Karpas-422 (cell line): ENCODE results near the gene ITPR2. TPM values are rescaled to one million over a fixed set of nuclear protein-coding genes. Genes with fewer than 3 reads are reported as not detected.

Experiments used
- DNase-seq: peaks from one replicate; pipeline ENCODE4 v3.0.0-alpha.2; 2015
- H2AFZ ChIP-seq: fragments of 200-600 bp; sonication (generic); 2 replicates; pipeline ENCODE4 v1.6.1; 2014; ENCODE audit warnings: antibody characterized with exemption, low read length, mixed read lengths
- H3K27ac ChIP-seq: fragments of 200-600 bp; sonication (generic); 2 replicates; pipeline ENCODE4 v1.5.1; 2014; ENCODE audit warnings: mild to moderate bottlenecking, low read length, moderate library complexity
- H3K27me3 ChIP-seq: fragments of 200-600 bp; sonication (generic); 2 replicates; pipeline ENCODE4 v1.6.1; 2014; ENCODE audit warnings: low read length, mixed read lengths
- H3K36me3 ChIP-seq: fragments of 200-600 bp; sonication (generic); 2 replicates; pipeline ENCODE4 v1.6.1; 2014; ENCODE audit warnings: low read length, mixed read lengths; ENCODE audit not compliant: insufficient read depth
- H3K4me1 ChIP-seq: fragments of 200-600 bp; sonication (generic); 2 replicates; pipeline ENCODE4 v1.6.1; 2014; ENCODE audit warnings: mild to moderate bottlenecking, low read length, mixed read lengths
- H3K4me2 ChIP-seq: fragments of 200-600 bp; sonication (generic); 2 replicates; pipeline ENCODE4 v1.6.1; 2014; ENCODE audit warnings: low read length, low read depth, mild to moderate bottlenecking; ENCODE audit not compliant: poor library complexity, severe bottlenecking
- H3K4me3 ChIP-seq: fragments of 200-600 bp; sonication (generic); 2 replicates; pipeline ENCODE4 v1.5.1; 2014; ENCODE audit warnings: mild to moderate bottlenecking, antibody characterized with exemption, low read length, mixed read lengths
- H3K79me2 ChIP-seq: fragments of 200-600 bp; sonication (generic); 2 replicates; pipeline ENCODE4 v1.6.1; 2014; ENCODE audit warnings: mild to moderate bottlenecking, low read length, mixed read lengths
- H3K9ac ChIP-seq: fragments of 200-600 bp; sonication (generic); 2 replicates; pipeline ENCODE4 v1.6.0; 2014; ENCODE audit warnings: low read length
- H3K9me2 ChIP-seq: fragments of 200-600 bp; sonication (generic), shearing (Covaris generic); replicated peaks from 2 replicates; pipeline ENCODE4 v1.6.0; 2014; ENCODE audit warnings: mild to moderate bottlenecking, low read length, moderate library complexity; ENCODE audit not compliant: insufficient read depth
- H3K9me3 ChIP-seq: fragments of 300-700, 200-600 bp; sonication (generic); 2 replicates; pipeline ENCODE4 v1.6.1; 2014; ENCODE audit warnings: low read length, mixed read lengths
- H4K20me1 ChIP-seq: fragments of 200-600 bp; sonication (generic); 2 replicates; pipeline ENCODE4 v1.6.1; 2014; ENCODE audit warnings: mild to moderate bottlenecking, antibody characterized with exemption, low read length, low read depth; ENCODE audit not compliant: insufficient read depth
- total RNA-seq: library from RNA; depleted of rRNA; stranded (reverse); fragments of >200 nt; shearing (Covaris generic); gene quantifications from 2 replicates; pipeline ENCODE4 v1.2.3, GENCODE V29; 2014; ENCODE audit warnings: low replicate concordance

The ITPR2 gene
- total RNA-seq, 1 experiment from 2014 or later: 128 TPM

DNA sequence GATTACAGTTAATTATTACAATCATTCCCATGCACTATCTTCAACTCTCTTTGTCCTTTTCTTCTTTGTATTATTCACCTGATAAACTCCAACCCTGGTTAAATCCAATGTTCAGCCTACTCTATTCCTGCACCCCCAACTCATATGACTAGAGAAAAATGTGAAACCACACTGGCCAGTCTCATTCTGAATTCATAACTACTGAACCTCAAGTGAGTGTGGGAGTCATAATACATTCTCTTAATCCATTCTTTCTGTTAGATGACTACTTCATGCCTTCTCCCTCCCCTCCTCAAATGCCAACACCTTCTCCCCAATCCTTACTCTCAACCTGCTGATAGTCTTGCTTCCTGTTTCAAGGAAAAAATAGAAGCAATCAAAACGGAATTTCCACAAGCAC, 22.3 kb upstream of the ITPR2 start:
- H3K79me2 ChIP-seq: no peaks in the 10 kb centered on the region

GRCh38 chr12:26854031-26854390, 21.0 kb upstream of the ITPR2 start:
- H3K27me3 ChIP-seq: no peaks in the 10 kb centered on the region
- peak overlapping the region; percentile 38 for H3K4me2 ChIP-seq
- H3K79me2 ChIP-seq: no peaks in the 10 kb centered on the region
- DNase-seq: no peak
- H2AFZ ChIP-seq: peak overlapping the region; percentile 93
- H3K27ac ChIP-seq: no peak overlapping the region
- peaks cover 12% of the 10 kb centered on the region for H3K4me1 ChIP-seq
- H3K9me3 ChIP-seq: no peaks in the 10 kb centered on the region
- no peaks in the 10 kb centered on the region for H3K36me3 ChIP-seq
- H3K9me2 ChIP-seq: no peaks in the 10 kb centered on the region
- H4K20me1 ChIP-seq: no peaks in the 10 kb centered on the region
- H3K4me3 ChIP-seq: no peak overlapping the region
- H3K9ac ChIP-seq: peak overlapping the region; percentile 35; the same call in 1 of the 2 replicates

More for the DNA sequence above, 22.3 kb upstream of the ITPR2 start:
- Histone ChIP-seq H3K4me3 (no peak overlapping the region), H3K36me3 (no peaks in the 10 kb centered on the region), H3K4me1 (peaks cover 12% of the 10 kb centered on the region), H4K20me1 (no peaks in the 10 kb centered on the region), H2AFZ (no peak overlapping the region), H3K27me3 (no peaks in the 10 kb centered on the region), H3K9ac (no peak overlapping the region), H3K9me2 (no peaks in the 10 kb centered on the region), H3K9me3 (no peaks in the 10 kb centered on the region), H3K27ac (no peak overlapping the region), H3K4me2 (no peak overlapping the region)
- no peak for DNase-seq

GRCh38 chr12:26853303-26854030, 20.5 kb upstream of the ITPR2 start:
- H3K9me2 ChIP-seq: no peaks in the 10 kb centered on the region
- H3K79me2 ChIP-seq: no peaks in the 10 kb centered on the region
- no peak overlapping the region for H3K27ac ChIP-seq
- H3K27me3 ChIP-seq: no peaks in the 10 kb centered on the region
- H2AFZ ChIP-seq: peak overlapping the region; percentile 93
- H3K9me3 ChIP-seq: no peaks in the 10 kb centered on the region
- H3K4me3 ChIP-seq: no peak overlapping the region
- H3K4me2 ChIP-seq: peak overlapping the region; percentile 38
- peaks cover 12% of the 10 kb centered on the region for H3K4me1 ChIP-seq
- DNase-seq: peak; percentile 86
- H3K9ac ChIP-seq: peak overlapping the region; percentile 35; the same call in 1 of the 2 replicates
- no peaks in the 10 kb centered on the region for H4K20me1 ChIP-seq
- H3K36me3 ChIP-seq: no peaks in the 10 kb centered on the region

DNA sequence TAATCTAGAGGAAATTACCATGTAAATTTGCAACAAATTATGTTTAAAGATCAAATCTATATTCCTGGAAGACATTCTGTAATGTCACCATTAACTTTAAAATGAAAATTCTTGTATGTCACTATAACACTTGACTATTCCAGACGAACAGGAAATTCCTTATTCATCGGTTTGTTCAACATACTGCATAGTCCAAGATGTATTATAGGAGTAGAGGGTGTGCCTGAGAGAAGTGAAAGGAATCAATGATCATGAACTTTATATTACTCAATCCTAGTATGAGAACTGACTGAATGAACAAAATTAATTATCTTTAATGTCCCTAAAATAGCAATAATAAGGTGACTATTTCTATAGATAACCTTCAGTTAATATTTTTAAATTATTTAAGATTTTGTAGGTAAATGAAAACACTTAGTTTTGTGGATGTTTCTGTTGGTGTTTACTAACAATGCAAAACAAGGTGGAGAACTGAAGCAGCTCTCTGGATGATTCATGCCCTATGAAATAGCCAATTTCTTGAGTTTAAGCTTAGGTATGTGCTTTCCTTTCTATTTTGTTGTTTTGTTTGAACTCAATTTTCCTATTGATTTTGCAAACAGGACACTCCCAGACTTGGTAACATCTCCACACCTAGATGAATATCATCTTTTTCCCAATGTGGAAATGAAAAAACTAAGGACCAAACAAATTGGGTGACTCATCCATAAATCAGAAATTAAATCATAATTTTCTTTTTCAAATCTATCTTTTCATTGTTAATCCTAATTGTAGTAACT, 18.2 kb upstream of the ITPR2 start:
- Histone ChIP-seq H3K79me2 (no peaks in the 10 kb centered on the region), H3K9ac (no peak overlapping the region), H3K36me3 (no peaks in the 10 kb centered on the region), H3K4me2 (no peak overlapping the region), H3K4me1 (peaks cover 22% of the 10 kb centered on the region), H3K4me3 (no peak overlapping the region), H3K27me3 (no peaks in the 10 kb centered on the region), H3K9me2 (no peaks in the 10 kb centered on the region), H4K20me1 (no peaks in the 10 kb centered on the region), H3K9me3 (no peaks in the 10 kb centered on the region), H3K27ac (no peak overlapping the region), H2AFZ (no peak overlapping the region)
- no peak for DNase-seq

DNA sequence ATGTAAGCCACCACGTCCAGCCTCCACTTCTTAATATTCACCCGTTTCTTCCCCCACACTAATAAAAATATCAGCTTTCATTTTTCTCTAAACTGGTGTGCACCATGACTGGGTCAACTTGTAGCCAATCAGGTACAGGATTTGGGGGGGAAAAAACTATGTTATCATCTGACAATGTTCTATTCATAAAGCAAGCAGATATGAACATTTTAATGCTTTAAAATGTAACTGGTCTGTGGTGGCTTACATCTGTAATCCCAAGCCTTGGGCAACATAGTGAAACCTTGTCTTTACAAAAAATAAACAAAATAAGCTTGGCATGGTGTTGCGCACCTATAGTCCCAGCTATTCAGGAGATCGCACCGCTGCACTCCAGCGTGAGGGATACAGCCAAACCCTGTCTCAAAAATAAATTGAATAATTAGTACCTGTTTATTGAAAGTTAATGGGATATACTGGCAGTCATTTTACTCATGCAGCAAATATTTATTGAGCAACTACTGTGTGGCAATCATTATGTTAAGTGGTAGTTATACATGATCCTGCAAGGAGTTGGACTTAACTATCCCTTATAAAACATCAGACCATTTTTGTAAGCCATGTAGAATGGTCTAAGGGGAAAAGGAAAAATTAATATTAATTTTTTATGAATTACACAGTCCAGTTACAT, 15.3 kb upstream of the ITPR2 start:
- no peaks in the 10 kb centered on the region for H3K9me2 ChIP-seq
- no peaks in the 10 kb centered on the region for H3K79me2 ChIP-seq
- no peak overlapping the region for H3K4me3 ChIP-seq
- H4K20me1 ChIP-seq: no peaks in the 10 kb centered on the region
- H3K36me3 ChIP-seq: no peaks in the 10 kb centered on the region
- H2AFZ ChIP-seq: 0 out of 2 replicates have a peak overlapping the region, but pooled peaks have one; percentile 23
- peaks cover 25% of the 10 kb centered on the region for H3K4me1 ChIP-seq
- H3K9me3 ChIP-seq: no peaks in the 10 kb centered on the region
- H3K9ac ChIP-seq: no peak overlapping the region
- DNase-seq: no peak
- no peak overlapping the region for H3K4me2 ChIP-seq
- no peaks in the 10 kb centered on the region for H3K27me3 ChIP-seq
- H3K27ac ChIP-seq: no peak overlapping the region

DNA sequence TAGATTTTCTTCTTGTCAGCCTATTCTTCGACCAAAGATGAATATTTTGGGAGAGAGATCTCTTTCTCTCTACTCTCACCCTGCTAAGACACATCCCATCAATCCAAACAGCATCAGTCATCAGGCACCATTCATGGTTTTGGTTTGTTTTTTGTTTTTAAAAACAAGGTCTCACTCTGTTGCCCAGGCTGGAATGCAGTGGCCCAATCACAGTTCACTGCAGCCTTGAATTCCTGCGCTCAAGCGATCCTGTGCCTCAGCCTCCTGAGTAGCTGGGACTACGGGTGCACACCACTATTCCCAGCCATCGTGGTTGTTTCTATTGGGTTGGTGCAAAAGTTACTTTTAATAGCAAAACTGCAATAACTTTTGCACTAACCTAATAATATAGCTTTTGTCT, 14.4 kb upstream of the ITPR2 start:
- H3K36me3 ChIP-seq: no peaks in the 10 kb centered on the region
- peaks cover 30% of the 10 kb centered on the region for H3K4me1 ChIP-seq
- no peaks in the 10 kb centered on the region for H3K9me3 ChIP-seq
- H3K9me2 ChIP-seq: no peaks in the 10 kb centered on the region
- 0 out of 2 replicates have a peak overlapping the region, but pooled peaks have one; percentile 23 for H2AFZ ChIP-seq
- no peak overlapping the region for H3K4me3 ChIP-seq
- DNase-seq: no peak
- H3K27ac ChIP-seq: no peak overlapping the region
- no peaks in the 10 kb centered on the region for H3K79me2 ChIP-seq
- no peaks in the 10 kb centered on the region for H3K27me3 ChIP-seq
- H3K4me2 ChIP-seq: no peak overlapping the region
- no peaks in the 10 kb centered on the region for H4K20me1 ChIP-seq
- H3K9ac ChIP-seq: no peak overlapping the region

DNA sequence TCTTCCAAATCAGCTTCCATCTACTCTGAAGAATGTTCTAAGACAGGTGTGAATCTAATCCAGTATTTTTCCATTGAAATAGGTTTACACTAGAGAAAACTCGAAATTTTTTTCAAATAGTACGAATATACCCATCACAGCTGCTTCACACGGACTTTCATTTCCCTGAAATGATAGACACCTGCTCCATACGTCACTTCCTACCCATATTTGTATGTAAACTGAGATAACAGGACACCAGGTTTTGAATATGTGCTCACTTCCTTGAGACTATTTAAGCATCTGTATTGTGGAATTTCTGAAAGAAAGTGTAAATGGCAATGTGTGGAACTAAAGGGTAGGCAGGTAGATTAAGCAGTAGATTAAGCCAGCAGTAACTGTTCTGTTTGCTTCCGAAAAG, 13.4 kb upstream of the ITPR2 start:
- H4K20me1 ChIP-seq: no peaks in the 10 kb centered on the region
- peak; percentile 79 for DNase-seq
- H3K9ac ChIP-seq: peak overlapping the region; percentile 47
- peak overlapping the region; percentile 78 for H3K4me2 ChIP-seq
- no peaks in the 10 kb centered on the region for H3K27me3 ChIP-seq
- H3K27ac ChIP-seq: peak overlapping the region; percentile 79
- H3K36me3 ChIP-seq: no peaks in the 10 kb centered on the region
- no peaks in the 10 kb centered on the region for H3K9me3 ChIP-seq
- peak overlapping the region; percentile 70 for H2AFZ ChIP-seq
- peaks cover 38% of the 10 kb centered on the region for H3K4me1 ChIP-seq
- peak overlapping the region; percentile 46 for H3K4me3 ChIP-seq
- no peaks in the 10 kb centered on the region for H3K79me2 ChIP-seq
- H3K9me2 ChIP-seq: no peaks in the 10 kb centered on the region

DNA sequence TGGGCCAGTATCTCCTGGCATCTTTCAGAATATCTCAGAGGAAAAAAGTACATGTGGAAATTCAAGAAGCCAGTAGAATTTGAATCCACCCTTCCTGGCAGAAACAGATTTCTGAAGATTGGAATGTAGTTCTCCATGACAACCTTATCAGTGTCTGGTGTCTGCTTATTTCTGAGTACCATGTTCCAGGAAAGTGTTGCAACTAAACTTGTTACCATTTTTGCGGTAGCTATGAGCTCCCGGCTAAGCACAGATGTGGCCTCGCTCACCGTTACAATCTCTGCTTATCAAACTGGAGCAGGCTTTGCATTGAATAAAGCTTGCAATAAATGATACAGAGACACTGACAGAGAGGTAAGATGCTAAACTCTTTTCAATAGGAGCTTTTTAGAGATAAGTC, 13.0 kb upstream of the ITPR2 start:
- H3K9me2 ChIP-seq: no peaks in the 10 kb centered on the region
- H3K4me1 ChIP-seq: peaks cover 41% of the 10 kb centered on the region
- peak; percentile 62 for DNase-seq
- peak overlapping the region; percentile 47 for H3K9ac ChIP-seq
- H3K27me3 ChIP-seq: no peaks in the 10 kb centered on the region
- H4K20me1 ChIP-seq: no peaks in the 10 kb centered on the region
- H3K36me3 ChIP-seq: no peaks in the 10 kb centered on the region
- H3K4me2 ChIP-seq: peak overlapping the region; percentile 78
- peak overlapping the region; percentile 70 for H2AFZ ChIP-seq
- H3K27ac ChIP-seq: peak overlapping the region; percentile 79
- no peaks in the 10 kb centered on the region for H3K79me2 ChIP-seq
- H3K4me3 ChIP-seq: peak overlapping the region; percentile 46
- no peaks in the 10 kb centered on the region for H3K9me3 ChIP-seq
